HEK293T (cell line): ENCODE measurements around the gene ELF5.

Experiments used
- CTCF ChIA-PET: fragments of 350-600 bp; formaldehyde crosslinking; extraction: SDS; loops from one replicate; lab custom pipeline; 2021; ENCODE audit warnings: antibody characterized with exemption, inconsistent platforms; lab: Yijun Ruan, JAX
- POLR2A ChIA-PET: fragments of 350-600 bp; formaldehyde crosslinking; extraction: SDS; loops from one replicate; lab custom pipeline; 2020; ENCODE audit warnings: antibody characterized with exemption, inconsistent platforms; lab: Yijun Ruan, JAX
- DNase-seq: peaks from one replicate; pipeline ENCODE4 v3.0.0; 2012; ENCODE audit warnings: mixed read lengths; ENCODE audit errors: extremely low spot score
- ARNT ChIP-seq: fragments of 450-650 bp; IDR thresholded peaks from 2 replicates; pipeline ENCODE4 v1.6.1; 2017; ENCODE audit warnings: mild to moderate bottlenecking
- BHLHE40 ChIP-seq: fragments of 450-650 bp; IDR thresholded peaks from 2 replicates; pipeline ENCODE4 v1.6.1; 2016; ENCODE audit warnings: mild to moderate bottlenecking, moderate library complexity, borderline replicate concordance
- CTBP1 ChIP-seq: fragments of 450-650 bp; IDR thresholded peaks from 2 replicates; pipeline ENCODE4 v1.6.1; 2016; ENCODE audit warnings: borderline replicate concordance
- ELF4 ChIP-seq: fragments of 450-650 bp; IDR thresholded peaks from 2 replicates; pipeline ENCODE4 v1.6.1; 2017; ENCODE audit warnings: antibody characterized with exemption
- FOXA1 ChIP-seq: fragments of 450-650 bp; IDR thresholded peaks from 2 replicates; pipeline ENCODE4 v1.6.1; 2016; ENCODE audit warnings: mild to moderate bottlenecking
- FOXK2 ChIP-seq: fragments of 450-650 bp; IDR thresholded peaks from 2 replicates; pipeline ENCODE4 v1.6.1; 2016; ENCODE audit warnings: mild to moderate bottlenecking
- FOXM1 ChIP-seq: fragments of 450-650 bp; IDR thresholded peaks from 2 replicates; pipeline ENCODE4 v1.6.1; 2017; ENCODE audit warnings: mild to moderate bottlenecking, borderline replicate concordance
- HDGF ChIP-seq: fragments of 450-650 bp; IDR thresholded peaks from 2 replicates; pipeline ENCODE4 v1.6.1; 2017; ENCODE audit warnings: antibody characterized with exemption, borderline replicate concordance
- L3MBTL2 ChIP-seq: fragments of 450-650 bp; conservative IDR thresholded peaks from 2 replicates; pipeline ENCODE4 v1.6.1; 2016; ENCODE audit warnings: mild to moderate bottlenecking
- LEF1 ChIP-seq: fragments of 450-650 bp; IDR thresholded peaks from 2 replicates; pipeline ENCODE4 v1.6.1; 2017; ENCODE audit warnings: mild to moderate bottlenecking, borderline replicate concordance
- NFRKB ChIP-seq: fragments of 450-650 bp; IDR thresholded peaks from 2 replicates; pipeline ENCODE4 v1.6.1; 2016; ENCODE audit warnings: mild to moderate bottlenecking, moderate library complexity
- SP1 ChIP-seq: fragments of 450-650 bp; IDR thresholded peaks from 2 replicates; pipeline ENCODE4 v1.6.1; 2017
- SUZ12 ChIP-seq: fragments of 450-650 bp; IDR thresholded peaks from 2 replicates; pipeline ENCODE4 v1.6.1; 2016; ENCODE audit warnings: mild to moderate bottlenecking
- TARDBP ChIP-seq: fragments of 450-650 bp; IDR thresholded peaks from 2 replicates; pipeline ENCODE4 v1.6.1; 2016
- ZNF384 ChIP-seq: fragments of 450-650 bp; IDR thresholded peaks from 2 replicates; pipeline ENCODE4 v1.6.1; 2016
- TF ChIP-seq, protein P1 (sequence below): fragments of 450-650 bp; IDR thresholded peaks from 2 replicates; pipeline ENCODE4 v1.6.1; 2016

The ELF5 gene

DNA sequence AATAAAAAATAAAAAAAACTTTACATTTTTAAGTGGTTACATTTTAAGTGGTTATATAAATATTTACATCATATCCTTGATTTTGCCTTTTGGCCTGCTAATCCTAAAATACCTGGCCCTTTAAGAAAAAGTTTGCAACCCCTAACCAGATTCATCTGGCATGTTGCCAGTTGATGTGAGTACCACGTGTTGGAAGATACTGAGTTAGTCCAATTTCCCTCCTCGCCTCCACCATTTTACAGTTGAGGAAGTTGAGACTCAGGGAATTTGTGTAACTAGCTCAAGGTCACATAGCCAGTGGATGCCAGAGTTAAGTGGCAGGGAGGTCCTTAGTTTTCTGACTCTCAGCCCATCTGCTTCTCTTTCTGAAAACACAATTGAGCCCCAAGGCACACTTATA is 5.1 kb downstream of the ELF5 start:
- TF ChIP-seq L3MBTL2 (0 out of 2 replicates have a peak, but pooled peaks have one; percentile 35), TARDBP (no peak)
- CTCF ChIA-PET, result interaction anchor here (0.6 kb wide), 1 partner anchor 53 kb away, joined by 3 read pairs; no protein-coding TSS in a partner anchor
- no peak for DNase-seq
- POLR2A ChIA-PET, result no interaction called here

DNA sequence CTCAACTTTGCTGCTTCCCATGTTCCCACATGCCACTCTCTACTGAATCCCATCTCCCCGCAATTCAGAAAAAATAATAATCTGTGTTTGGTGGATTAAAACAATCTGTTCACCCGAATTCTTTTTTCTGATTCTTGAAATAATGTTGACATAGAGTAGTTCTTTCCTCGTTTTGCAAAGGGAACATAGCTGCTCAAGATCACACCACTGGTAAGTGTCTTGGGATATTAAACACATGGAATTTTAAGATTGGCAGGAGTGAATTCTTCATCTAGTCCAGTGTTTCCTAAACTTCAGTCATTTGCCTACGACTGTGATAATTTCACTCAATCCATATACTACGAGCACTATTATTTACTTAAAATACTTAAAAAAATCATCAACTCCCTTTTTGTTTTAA is 6.0 kb downstream of the ELF5 start:
- CTCF ChIA-PET, result no interaction called here
- DNase-seq, result no peak
- POLR2A ChIA-PET, result no interaction called here
- TF ChIP-seq ELF4 (no peak), L3MBTL2 (no peak), SUZ12 (no peak), CTBP1 (no peak), HDGF (no peak), SP1 (no peak), LEF1 (no peak), NFRKB (no peak), FOXM1 (no peak)
- TF ChIP-seq, protein P1, sequence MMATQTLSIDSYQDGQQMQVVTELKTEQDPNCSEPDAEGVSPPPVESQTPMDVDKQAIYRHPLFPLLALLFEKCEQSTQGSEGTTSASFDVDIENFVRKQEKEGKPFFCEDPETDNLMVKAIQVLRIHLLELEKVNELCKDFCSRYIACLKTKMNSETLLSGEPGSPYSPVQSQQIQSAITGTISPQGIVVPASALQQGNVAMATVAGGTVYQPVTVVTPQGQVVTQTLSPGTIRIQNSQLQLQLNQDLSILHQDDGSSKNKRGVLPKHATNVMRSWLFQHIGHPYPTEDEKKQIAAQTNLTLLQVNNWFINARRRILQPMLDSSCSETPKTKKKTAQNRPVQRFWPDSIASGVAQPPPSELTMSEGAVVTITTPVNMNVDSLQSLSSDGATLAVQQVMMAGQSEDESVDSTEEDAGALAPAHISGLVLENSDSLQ, result no peak

DNA sequence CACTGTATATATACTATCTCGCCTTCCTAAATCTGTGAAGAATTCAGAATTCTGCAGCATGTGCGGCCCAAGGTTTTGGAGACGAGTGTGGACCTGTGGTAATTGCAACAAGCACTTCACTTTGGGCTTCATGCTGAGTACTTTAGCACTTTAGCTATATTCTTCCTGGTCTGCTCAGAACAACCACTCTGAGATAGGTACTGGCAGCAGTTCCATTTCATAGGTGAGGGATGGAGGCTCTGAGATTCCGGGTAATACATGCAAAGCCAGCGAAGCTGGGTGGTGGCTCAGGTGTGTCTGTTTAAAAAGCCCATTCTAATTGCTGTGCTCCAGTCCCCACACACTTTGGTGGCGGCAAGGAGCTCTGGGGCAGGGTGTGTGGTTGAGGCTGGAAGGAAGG is 6.4 kb downstream of the ELF5 start:
- ChIA-PET CTCF (no interaction called here), POLR2A (no interaction called here)
- TF ChIP-seq FOXK2, result no peak
- TF ChIP-seq CTBP1, result no peak
- no peak for TF ChIP-seq FOXA1
- TF ChIP-seq ARNT, result no peak
- TF ChIP-seq, protein P1, result no peak
- no peak for TF ChIP-seq BHLHE40
- TF ChIP-seq HDGF, result no peak
- no peak for TF ChIP-seq ELF4
- no peak for TF ChIP-seq ZNF384
- TF ChIP-seq TARDBP, result no peak
- no peak for TF ChIP-seq NFRKB
- no peak for TF ChIP-seq SUZ12
- TF ChIP-seq LEF1, result no peak
- TF ChIP-seq FOXM1, result no peak
- no peak for DNase-seq

DNA sequence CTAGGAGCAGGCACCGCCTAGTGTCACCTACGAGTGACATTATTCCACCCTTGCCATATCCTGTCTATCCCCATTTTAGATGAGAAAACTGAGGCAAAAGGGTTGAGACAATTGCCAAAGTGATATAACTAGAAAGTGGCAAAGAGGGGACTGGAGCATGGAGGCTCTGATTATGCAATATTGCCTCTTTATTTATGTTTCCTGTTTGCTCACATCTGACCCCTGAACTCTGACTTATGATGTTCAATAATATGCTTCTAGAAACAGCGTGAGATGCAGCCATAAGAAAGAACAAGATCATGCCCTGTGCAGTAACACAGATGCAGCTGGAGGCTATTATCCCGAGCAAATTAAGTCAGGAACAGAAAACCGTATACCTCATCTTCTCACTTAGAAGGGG is 7.7 kb downstream of the ELF5 start:
- TF ChIP-seq LEF1 (no peak), FOXM1 (no peak), SP1 (no peak), ELF4 (no peak), ZNF384 (no peak), NFRKB (no peak), ARNT (no peak)
- TF ChIP-seq, protein P1, result no peak
- ChIA-PET CTCF (no interaction called here), POLR2A (no interaction called here)
- DNase-seq, result no peak

DNA sequence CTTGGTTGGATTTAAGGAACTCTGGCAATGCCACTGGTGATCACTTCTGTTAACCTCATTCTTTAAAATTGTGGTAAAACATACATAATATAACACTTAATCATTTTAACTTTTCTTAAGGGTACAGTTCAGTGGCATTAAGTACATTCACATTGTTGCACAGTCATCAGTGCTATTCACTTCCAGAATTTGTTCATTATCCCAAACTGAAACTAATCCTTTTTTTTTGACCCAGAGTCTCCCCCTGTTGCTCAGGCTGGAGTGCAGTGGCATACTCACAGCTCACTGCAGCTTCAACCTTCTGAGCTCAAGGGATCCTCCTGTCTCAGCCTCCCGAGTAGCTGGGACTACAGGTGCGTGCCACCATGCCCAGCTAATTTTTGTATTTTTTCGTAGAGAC is 10.6 kb downstream of the ELF5 start:
- ChIA-PET CTCF (interaction anchor here (2.5 kb wide), 1 partner anchor 10 kb away, joined by 9 read pairs; the partner anchor contains the start of gene ELF5), POLR2A (no interaction called here)
- no peak for DNase-seq
- TF ChIP-seq, protein P1, result no peak
- TF ChIP-seq L3MBTL2 (no peak), FOXK2 (no peak), ZNF384 (no peak), SP1 (no peak), ARNT (no peak), CTBP1 (no peak), ELF4 (no peak), HDGF (no peak), NFRKB (no peak), LEF1 (no peak), SUZ12 (no peak), FOXA1 (no peak)

DNA sequence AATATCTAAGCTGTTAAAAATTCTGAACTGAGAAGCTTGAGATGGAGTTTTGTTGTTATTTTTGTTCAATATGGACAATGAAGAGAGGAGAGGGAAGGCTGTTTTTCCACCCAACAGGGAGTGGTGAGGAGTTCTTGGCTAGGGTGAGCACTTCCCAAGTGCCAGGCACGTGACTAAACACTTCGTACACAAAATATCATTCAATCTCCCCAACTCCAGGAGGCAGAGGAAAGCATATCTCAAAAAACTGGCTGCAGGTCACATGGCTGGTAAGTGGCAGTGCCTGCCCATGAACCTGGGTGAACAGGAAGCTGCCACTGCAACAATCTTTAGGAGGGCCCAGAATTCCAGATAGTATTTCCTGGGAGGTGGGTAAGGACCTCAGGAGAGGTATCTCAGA is 11.6 kb downstream of the ELF5 start:
- no peak for DNase-seq
- ChIA-PET POLR2A (no interaction called here), CTCF (interaction anchor here (0.8 to 2.5 kb wide), 3 partner anchors 9 to 318 kb away, joined by 3 to 9 read pairs (median 3); partner anchors contain the start of gene ELF5)
- TF ChIP-seq ZNF384 (no peak), ELF4 (no peak), ARNT (no peak), SUZ12 (no peak), BHLHE40 (no peak), LEF1 (no peak), FOXK2 (no peak), TARDBP (no peak), FOXM1 (no peak), SP1 (no peak), CTBP1 (no peak), L3MBTL2 (no peak), HDGF (no peak), NFRKB (no peak), FOXA1 (no peak)
- TF ChIP-seq, protein P1, result no peak
